ENCODE results near the gene PRC1. TPM values are rescaled to one million over a fixed set of nuclear protein-coding genes. Genes with fewer than 3 reads are reported as not detected.

The PRC1 gene
- total and polyA plus RNA-seq, 8 donors = 10.4 to 137 (median 66.1) TPM

GRCh38 chr15:90949979-90950675, 44.2 kb downstream of the PRC1 start:
- Histone ChIP-seq H3K36me3 (peaks cover 0 to 86% of the 10 kb centered on the region in 2 donors), H3K4me1 (peaks cover 0 to 11% of the 10 kb centered on the region in 2 donors), H3K27ac (no peak overlapping the region), H3K4me3 (no peak overlapping the region), H3K9me3 (no peaks in the 10 kb centered on the region), H3K27me3 (no peaks in the 10 kb centered on the region)
- ATAC-seq = no peak
- DNase-seq = peak in 1 of 4 donors; percentile 28
- no peak for TF ChIP-seq CTCF (IDR thresholded peaks at IDR 0.05)
- intact Hi-C loops (cut with DNase I) = loop anchor here in 1 of 2 donors (10.0 kb wide), 1 partner anchor 85 kb away; no protein-coding TSS in a partner anchor

DNA sequence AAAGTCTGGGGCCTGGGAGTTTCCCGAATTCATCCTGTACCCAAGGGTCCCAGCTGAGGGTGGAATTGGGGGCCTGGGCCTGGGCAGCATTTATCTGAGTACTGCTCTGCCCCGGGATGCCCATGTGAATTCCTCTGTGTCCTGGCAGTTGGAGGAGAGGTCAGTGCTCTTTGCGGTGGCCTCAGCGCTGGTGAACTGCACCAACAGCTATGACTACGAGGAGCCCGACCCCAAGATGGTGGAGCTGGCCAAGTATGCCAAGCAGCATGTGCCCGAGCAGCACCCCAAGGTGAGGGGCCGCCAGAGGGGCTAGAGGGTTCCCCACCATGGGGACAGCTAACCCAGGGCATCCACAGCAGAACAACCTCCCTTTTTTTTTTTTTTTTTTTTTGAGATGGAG, 45.8 kb downstream of the PRC1 start:
- peaks cover 0 to 99% of the 10 kb centered on the region in 2 donors for H3K36me3 ChIP-seq

GRCh38 chr15:90947577-90948357, 46.6 kb downstream of the PRC1 start:
- no peak for ATAC-seq
- intact Hi-C loops (cut with DNase I) = no loop called here
- H3K36me3 ChIP-seq = peaks cover 0 to 99% of the 10 kb centered on the region in 2 donors

More for the DNA sequence above, 45.8 kb downstream of the PRC1 start:
- H3K4me3 ChIP-seq = no peak overlapping the region
- no peaks in the 10 kb centered on the region for H3K27me3 ChIP-seq
- DNase-seq (peak in 1 of 4 donors; percentile 42), ATAC-seq (no peak)
- H3K27ac ChIP-seq = no peak overlapping the region
- no peak for TF ChIP-seq CTCF (IDR thresholded peaks at IDR 0.05)
- H3K4me1 ChIP-seq = peaks cover 0 to 5% of the 10 kb centered on the region in 2 donors
- intact Hi-C loops (cut with DNase I) = no loop called here
- no peaks in the 10 kb centered on the region for H3K9me3 ChIP-seq

GRCh38 chr15:90946941-90947576, 47.3 kb downstream of the PRC1 start:
- TF ChIP-seq CTCF (IDR thresholded peaks at IDR 0.05) = no peak
- Histone ChIP-seq H3K27ac (no peak overlapping the region), H3K4me3 (no peak overlapping the region), H3K27me3 (no peaks in the 10 kb centered on the region), H3K9me3 (no peaks in the 10 kb centered on the region), H3K4me1 (peaks cover 0 to 5% of the 10 kb centered on the region in 2 donors), H3K36me3 (peaks cover 0 to 99% of the 10 kb centered on the region in 2 donors)
- no peak for DNase-seq
- no peak for ATAC-seq
- intact Hi-C loops (cut with DNase I) = no loop called here

More at GRCh38 chr15:90947577-90948357, 46.6 kb downstream of the PRC1 start:
- TF ChIP-seq CTCF (IDR thresholded peaks at IDR 0.05) = no peak
- Histone ChIP-seq H3K4me1 (peaks cover 0 to 5% of the 10 kb centered on the region in 2 donors), H3K27me3 (no peaks in the 10 kb centered on the region), H3K4me3 (no peak overlapping the region), H3K27ac (no peak overlapping the region), H3K9me3 (no peaks in the 10 kb centered on the region)
- DNase-seq = no peak

Data from left lung (tissue), 10 donors.